Dermis lymphatic vessel endothelial cell (primary cell): ENCODE data around the gene COL16A1. TPM values are rescaled to one million over a fixed set of nuclear protein-coding genes. Genes with fewer than 3 reads are reported as not detected.

Experiments used
- total RNA-seq: library from RNA; depleted of rRNA; stranded (reverse); fragments of >200 nt; gene quantifications from 2 replicates; pipeline ENCODE4 v1.2.1, GENCODE V29; 2014

COL16A1 gene
- 0.26 and 0.87 TPM in 2 replicates for total RNA-seq

GRCh38 chr1:31703431-31704270 lies at the start of gene COL16A1:
Gene COL16A1 (minus strand): TSS chr1:31704017. CDS start chr1:31702193, 1,824 bp downstream.

GRCh38 chr1:31644560-31645273 lies 59.1 kb downstream of the COL16A1 start, which contains the start of gene PEF1:
Gene PEF1 (minus strand): TSS chr1:31644876. CDS start chr1:31644864, 12 bp downstream.

GRCh38 chr1:31617218-31617915 lies 86.5 kb downstream of the COL16A1 start, which contains the start of gene HCRTR1:
Gene HCRTR1 (plus strand): TSS chr1:31617689. CDS start chr1:31619193, 1,504 bp downstream.

Other genes starting within 250 kb of the COL16A1 start
- gene TINAGL1, start 127.5 kb downstream of the COL16A1 start, total RNA-seq, result 153 and 315 TPM in 2 replicates
- 0.86 and 5.3 TPM in 2 replicates for gene HCRTR1, start 86.3 kb downstream of the COL16A1 start, total RNA-seq
- gene PEF1, start 59.1 kb downstream of the COL16A1 start, total RNA-seq, result 110 and 125 TPM in 2 replicates
- 0.09 and 0.11 TPM in 2 replicates for gene ADGRB2, start 60.3 kb upstream of the COL16A1 start, total RNA-seq
- gene SPOCD1, start 112.0 kb upstream of the COL16A1 start, total RNA-seq, result 0.86 and 2.1 TPM in 2 replicates
- gene PTP4A2, start 234.4 kb upstream of the COL16A1 start, total RNA-seq, result 274 and 419 TPM in 2 replicates